OCI-LY7 (cell line): Measurements from ENCODE around the gene ZNF280D. TPM values are rescaled to one million over a fixed set of nuclear protein-coding genes. Genes with fewer than 3 reads are reported as not detected.

Source experiments
- BruUV-seq: library from RNA; stranded (reverse); fragments of 400-500 nt; replicated peaks from 2 replicates; lab custom pipeline; 2021; lab: Mats Ljungman, UMichigan
- CTCF ChIA-PET: fragments of 300-600 bp; sonication (Branson Sonifier 250); formaldehyde crosslinking; loops from one replicate; lab custom pipeline; 2022; ENCODE audit warnings: antibody characterized with exemption; ENCODE audit not compliant: unreplicated experiment; lab: Charles Lee
- POLR2A ChIA-PET: fragments of 300-600 bp; sonication (Branson Sonifier 250); formaldehyde crosslinking; loops from one replicate; lab custom pipeline; 2022; ENCODE audit warnings: antibody characterized with exemption; lab: Charles Lee
- DNase-seq: peaks from one replicate; pipeline ENCODE4 v3.0.0-alpha.2; 2015; ENCODE audit warnings: low spot score
- H2AFZ ChIP-seq: fragments of 200-600 bp; sonication (generic), shearing (Covaris generic); 2 replicates; pipeline ENCODE4 v1.6.1; 2014; ENCODE audit warnings: mild to moderate bottlenecking, antibody characterized with exemption, low read length, moderate library complexity
- H3K27ac ChIP-seq: fragments of 200-600 bp; sonication (generic); 2 replicates; pipeline ENCODE4 v1.5.1; 2014; ENCODE audit warnings: mixed run types, low read depth, mild to moderate bottlenecking, moderate library complexity, low read length, inconsistent platforms; ENCODE audit not compliant: poor library complexity, severe bottlenecking
- H3K36me3 ChIP-seq: fragments of 200-600 bp; sonication (generic); 2 replicates; pipeline ENCODE4 v1.6.1; 2014; ENCODE audit warnings: mild to moderate bottlenecking, antibody characterized with exemption, low read length, moderate library complexity, mixed read lengths; ENCODE audit not compliant: insufficient read depth
- H3K4me1 ChIP-seq: fragments of 200-600 bp; sonication (generic); 2 replicates; pipeline ENCODE4 v1.5.1; 2014; ENCODE audit warnings: mild to moderate bottlenecking, low read length; ENCODE audit not compliant: insufficient read depth, poor library complexity, severe bottlenecking
- H3K4me2 ChIP-seq: fragments of 200-600 bp; sonication (generic); 2 replicates; pipeline ENCODE4 v1.6.1; 2014; ENCODE audit warnings: mild to moderate bottlenecking, low read length
- H3K4me3 ChIP-seq: fragments of 200-600 bp; sonication (generic); 2 replicates; pipeline ENCODE4 v1.5.1; 2014; ENCODE audit warnings: mild to moderate bottlenecking, low read depth, low read length; ENCODE audit not compliant: poor library complexity, severe bottlenecking
- H3K79me2 ChIP-seq: fragments of 200-600 bp; sonication (generic); 2 replicates; pipeline ENCODE4 v1.6.1; 2016; ENCODE audit warnings: low read depth, mild to moderate bottlenecking, low read length, moderate library complexity, mixed read lengths; ENCODE audit not compliant: insufficient read depth
- H3K9me2 ChIP-seq: fragments of 200-600 bp; sonication (generic); 2 replicates; pipeline ENCODE4 v1.6.1; 2016; ENCODE audit warnings: mild to moderate bottlenecking, low read length, mixed read lengths; ENCODE audit not compliant: insufficient read depth
- H3K9me3 ChIP-seq: fragments of 200-600 bp; sonication (generic); 2 replicates; pipeline ENCODE4 v1.6.1; 2014; ENCODE audit warnings: mild to moderate bottlenecking, mixed run types, low read length, mixed read lengths
- H4K20me1 ChIP-seq: fragments of 200-600 bp; sonication (generic); 2 replicates; pipeline ENCODE4 v1.6.1; 2014; ENCODE audit warnings: mild to moderate bottlenecking, antibody characterized with exemption, low read length, moderate library complexity, mixed read lengths; ENCODE audit not compliant: insufficient read depth
- CTCF ChIP-seq: fragments of 200-600 bp; sonication (generic); conservative IDR thresholded peaks from 2 replicates; pipeline ENCODE4 v1.5.1; 2014; ENCODE audit warnings: mild to moderate bottlenecking, antibody characterized with exemption, low read length, moderate library complexity, mixed read lengths
- EZH2phosphoT487 ChIP-seq: fragments of 200-600 bp; sonication (generic); IDR thresholded peaks from 2 replicates; pipeline ENCODE4 v1.6.1; 2018; ENCODE audit warnings: low read depth, borderline replicate concordance, mild to moderate bottlenecking, mixed run types, antibody characterized with exemption, low read length, moderate library complexity, mixed read lengths
- intact Hi-C: fragments of 100-400 bp; cut with micrococcal nuclease; formaldehyde crosslinking; loops from one replicate; pipeline ENCODE4 v1.10.0; 2022; ENCODE audit not compliant: unreplicated experiment
- total RNA-seq, 2 experiments: library from RNA; depleted of rRNA in 1 of 2; stranded (reverse); fragments of >200 nt in 1 of 2; shearing (Covaris generic) in 1 of 2; gene quantifications; 2 replicates each; pipeline ENCODE4 v1.2.3, GENCODE V29; 2014 to 2022

ZNF280D gene
- total RNA-seq, 2 experiments from 2014 or later, result 10.7 to 23.4 TPM

GRCh38 chr15:56723787-56724186 is 9.5 kb downstream of the ZNF280D start:
- peaks cover 15% of the 10 kb centered on the region; the same call in 1 of the 2 replicates for H3K79me2 ChIP-seq
- POLR2A ChIA-PET, result no interaction called here

GRCh38 chr15:56719774-56720555 is 13.3 kb downstream of the ZNF280D start:
- peaks cover 30% of the 10 kb centered on the region for H3K4me1 ChIP-seq
- peak; percentile 16 for DNase-seq
- peak overlapping the region; percentile 22; the same call in 1 of the 2 replicates for H3K4me2 ChIP-seq
- peak overlapping the region; percentile 6; the same call in 1 of the 2 replicates for H2AFZ ChIP-seq
- ChIA-PET CTCF (no interaction called here), POLR2A (interaction anchor here (0.6 to 1.0 kb wide), 2 partner anchors 9 to 12 kb away, joined by 4 to 5 read pairs; no protein-coding TSS in a partner anchor)
- H3K36me3 ChIP-seq, result no peaks in the 10 kb centered on the region; the same call in 1 of the 2 replicates
- no TSS peak for BruUV-seq
- intact Hi-C loops, result no loop called here
- no peak for TF ChIP-seq CTCF
- no peak for TF ChIP-seq EZH2phosphoT487
- H4K20me1 ChIP-seq, result no peaks in the 10 kb centered on the region
- H3K9me2 ChIP-seq, result no peaks in the 10 kb centered on the region
- no peaks in the 10 kb centered on the region for H3K9me3 ChIP-seq
- no peak overlapping the region for H3K4me3 ChIP-seq
- peaks cover 11% of the 10 kb centered on the region; the same call in 1 of the 2 replicates for H3K79me2 ChIP-seq
- H3K27ac ChIP-seq, result no peak overlapping the region

More at GRCh38 chr15:56723787-56724186, 9.5 kb downstream of the ZNF280D start:
- CTCF ChIA-PET, result no interaction called here
- Histone ChIP-seq H3K9me3 (no peaks in the 10 kb centered on the region), H3K4me2 (no peak overlapping the region), H3K4me3 (no peak overlapping the region), H3K9me2 (no peaks in the 10 kb centered on the region), H4K20me1 (no peaks in the 10 kb centered on the region), H3K27ac (no peak overlapping the region), H2AFZ (no peak overlapping the region), H3K4me1 (peaks cover 29% of the 10 kb centered on the region), H3K36me3 (peaks cover 11% of the 10 kb centered on the region)
- DNase-seq, result no peak
- intact Hi-C loops, result no loop called here
- BruUV-seq, result no TSS peak
- TF ChIP-seq CTCF (no peak), EZH2phosphoT487 (no peak)
